ENCODE results near the gene KRTAP9-2.
"Not testable (repeated sequence)": the region's sequence is repeated elsewhere in the genome, so short reads cannot be mapped to it uniquely, and the experiment has no call there.

KRTAP9-2 gene

GRCh38 chr17:41226598-41227095, at the start of gene KRTAP9-2:
KRTAP9-2 (plus strand) TSS chr17:41226648; CDS start chr17:41226655, 7 bp downstream.
- H3K4me3 Mint-ChIP-seq; H3K36me3 Mint-ChIP-seq (ENCODE audit: low read depth); H3K9me3 Mint-ChIP-seq; H3K27ac Mint-ChIP-seq; DNase-seq; H3K4me1 Mint-ChIP-seq: not testable (repeated sequence)
- H3K27me3 Mint-ChIP-seq (ENCODE audit: low read depth, poor library complexity): peaks cover 24% of the 10 kb centered on the region

- no peaks in the 10 kb centered on the region for H3K9me3 Mint-ChIP-seq
- peaks cover 4% of the 10 kb centered on the region for H3K27me3 Mint-ChIP-seq (ENCODE audit: low read depth, poor library complexity)
- no peak for TF ChIP-seq CTCF (IDR thresholded peaks at IDR 0.05)
- no peaks in the 10 kb centered on the region for H3K4me1 Mint-ChIP-seq
- no peaks in the 10 kb centered on the region for H3K36me3 Mint-ChIP-seq (ENCODE audit: low read depth)
- no peak overlapping the region for H3K27ac Mint-ChIP-seq
- no peak overlapping the region for H3K4me3 Mint-ChIP-seq
- no peak for DNase-seq
Measured at GRCh38 chr17:41176744-41177387, 49.6 kb upstream of the KRTAP9-2 start.

GRCh38 chr17:41177727-41178271, 48.6 kb upstream of the KRTAP9-2 start, which contains the start of gene KRTAP4-2:
KRTAP4-2 (minus strand) TSS chr17:41178221; CDS start chr17:41178164, 57 bp downstream.
- peaks cover 4% of the 10 kb centered on the region for H3K27me3 Mint-ChIP-seq (ENCODE audit: low read depth, poor library complexity)
- no peak for DNase-seq
- H3K4me1 Mint-ChIP-seq: no peaks in the 10 kb centered on the region
- no peak within 1 kb of the TSS for H3K4me3 Mint-ChIP-seq
- no peaks in the 10 kb centered on the region for H3K36me3 Mint-ChIP-seq (ENCODE audit: low read depth)
- H3K27ac Mint-ChIP-seq: no peak within 1 kb of the TSS
- H3K9me3 Mint-ChIP-seq: no peaks in the 10 kb centered on the region
- TF ChIP-seq CTCF (IDR thresholded peaks at IDR 0.05): no peak

GRCh38 chr17:41178341-41178740, 48.1 kb upstream of the KRTAP9-2 start:
- DNase-seq: no peak
- H3K4me1 Mint-ChIP-seq: no peaks in the 10 kb centered on the region
- H3K4me3 Mint-ChIP-seq: no peak overlapping the region
- peaks cover 4% of the 10 kb centered on the region for H3K27me3 Mint-ChIP-seq (ENCODE audit: low read depth, poor library complexity)
- no peak for TF ChIP-seq CTCF (IDR thresholded peaks at IDR 0.05)
- no peak overlapping the region for H3K27ac Mint-ChIP-seq
- no peaks in the 10 kb centered on the region for H3K9me3 Mint-ChIP-seq
- no peaks in the 10 kb centered on the region for H3K36me3 Mint-ChIP-seq (ENCODE audit: low read depth)

- no peak for TF ChIP-seq CTCF (IDR thresholded peaks at IDR 0.05)
- Mint-ChIP-seq H3K27me3 (ENCODE audit: low read depth, poor library complexity) (peaks cover 4% of the 10 kb centered on the region), H3K4me3 (no peak overlapping the region), H3K9me3 (no peaks in the 10 kb centered on the region), H3K4me1 (no peaks in the 10 kb centered on the region), H3K36me3 (ENCODE audit: low read depth) (no peaks in the 10 kb centered on the region), H3K27ac (no peak overlapping the region)
- no peak for DNase-seq
Measured at GRCh38 chr17:41178843-41179616, 47.4 kb upstream of the KRTAP9-2 start.

GRCh38 chr17:41184480-41184961, 41.9 kb upstream of the KRTAP9-2 start, which contains the start of gene KRTAP4-1:
KRTAP4-1 (minus strand) TSS chr17:41184911; CDS start chr17:41184854, 57 bp downstream.
- H3K4me1 Mint-ChIP-seq: no peaks in the 10 kb centered on the region
- no peak within 1 kb of the TSS for H3K27ac Mint-ChIP-seq
- H3K27me3 Mint-ChIP-seq (ENCODE audit: low read depth, poor library complexity): peaks cover 16% of the 10 kb centered on the region
- no peaks in the 10 kb centered on the region for H3K36me3 Mint-ChIP-seq (ENCODE audit: low read depth)
- no peak within 1 kb of the TSS for H3K4me3 Mint-ChIP-seq
- DNase-seq: no peak
- no peak for TF ChIP-seq CTCF (IDR thresholded peaks at IDR 0.05)
- no peaks in the 10 kb centered on the region for H3K9me3 Mint-ChIP-seq
